GM21619 (cell line): ENCODE results near the gene WDR3.
A peak's percentile ranks its signal among the peaks of the same experiment; 100 is the strongest.

Source experiments
- ATAC-seq: cut with Tn5 transposase; IDR thresholded peaks from one replicate; pipeline ENCODE4 v1.9.1; 2021; ENCODE audit not compliant: unreplicated experiment

WDR3 gene

GRCh38 chr1:117942293-117942692 is 12.8 kb downstream of the WDR3 start:
- ATAC-seq, result no peak

GRCh38 chr1:117952386-117952785 is 22.8 kb downstream of the WDR3 start:
- no peak for ATAC-seq

GRCh38 chr1:117959364-117959763 is 29.8 kb downstream of the WDR3 start:
- no peak for ATAC-seq

DNA sequence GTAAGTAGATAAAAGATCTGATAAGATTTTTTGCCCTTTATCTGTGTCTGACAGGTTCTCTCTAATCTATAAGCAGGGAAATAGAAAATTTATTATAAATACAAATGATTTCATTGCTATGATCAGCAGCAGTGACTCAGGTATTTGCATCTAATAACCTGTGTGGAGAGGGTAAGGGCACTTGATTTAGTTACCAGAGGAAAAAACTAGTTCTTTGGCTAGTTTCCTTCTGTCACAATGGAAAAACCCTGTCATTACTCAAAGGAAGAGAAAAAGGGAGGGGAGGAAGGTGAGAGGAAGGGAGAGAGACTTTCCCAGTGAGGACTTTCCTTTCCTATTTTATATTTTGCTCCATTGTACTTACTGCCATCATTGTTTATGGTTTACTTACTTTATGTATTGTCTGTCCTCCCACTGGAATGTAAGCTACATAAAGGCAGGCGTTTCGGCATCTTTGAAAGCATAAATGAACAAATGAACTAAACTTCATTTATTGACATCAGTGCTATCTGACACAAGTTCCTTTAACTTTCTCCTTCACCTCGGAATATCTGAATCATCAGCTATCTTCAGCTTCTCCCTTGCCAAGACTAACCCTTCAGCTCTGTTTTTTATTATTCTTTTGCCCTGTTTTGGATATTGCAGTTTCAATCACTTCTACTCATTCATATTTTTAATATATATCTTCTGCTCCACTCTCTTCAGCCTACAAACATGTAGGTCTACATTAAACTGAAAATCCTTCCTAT is 34.9 kb downstream of the WDR3 start:
- no peak for ATAC-seq

DNA sequence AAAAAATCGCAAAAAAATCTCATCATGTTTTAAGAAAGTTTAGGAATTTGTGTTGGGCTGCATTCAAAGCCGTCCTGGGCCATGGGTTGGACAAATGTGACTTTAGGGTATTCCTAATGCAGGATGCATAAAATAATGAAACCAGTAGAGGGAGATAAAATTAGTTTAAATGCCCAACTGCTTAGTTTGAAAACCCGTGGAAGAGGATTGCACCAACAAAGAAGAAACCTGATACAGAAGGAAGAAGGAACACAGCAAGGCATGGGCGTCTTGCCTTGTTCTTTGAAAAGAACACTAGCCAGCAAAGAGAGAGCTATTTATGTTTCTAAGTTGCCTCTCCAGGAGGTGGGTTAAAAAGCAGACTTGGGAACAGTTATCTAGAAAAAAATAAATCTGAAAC is 37.9 kb downstream of the WDR3 start:
- ATAC-seq, result no peak

GRCh38 chr1:117967881-117968280 is 38.3 kb downstream of the WDR3 start:
- ATAC-seq, result no peak

DNA sequence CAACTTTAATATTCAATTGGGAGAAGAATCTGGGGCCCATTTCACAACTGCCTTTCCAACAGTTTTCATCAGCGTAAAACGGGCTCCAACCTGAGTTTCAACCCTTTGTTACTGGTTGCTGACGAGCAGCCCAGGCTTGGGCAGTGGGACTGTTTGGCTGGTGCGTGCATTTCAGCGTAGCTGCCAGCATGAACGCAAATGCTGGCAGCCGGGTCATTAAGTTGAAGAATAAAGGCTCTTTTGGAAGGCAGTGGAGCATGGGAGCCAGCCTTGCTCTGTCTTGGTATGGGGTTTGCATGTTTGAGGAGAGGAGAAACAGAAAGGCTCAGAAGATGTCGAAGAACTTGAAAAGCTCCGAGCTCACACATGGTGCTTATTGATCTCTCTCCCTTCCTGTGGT is 40.7 kb downstream of the WDR3 start:
- ATAC-seq, result no peak

DNA sequence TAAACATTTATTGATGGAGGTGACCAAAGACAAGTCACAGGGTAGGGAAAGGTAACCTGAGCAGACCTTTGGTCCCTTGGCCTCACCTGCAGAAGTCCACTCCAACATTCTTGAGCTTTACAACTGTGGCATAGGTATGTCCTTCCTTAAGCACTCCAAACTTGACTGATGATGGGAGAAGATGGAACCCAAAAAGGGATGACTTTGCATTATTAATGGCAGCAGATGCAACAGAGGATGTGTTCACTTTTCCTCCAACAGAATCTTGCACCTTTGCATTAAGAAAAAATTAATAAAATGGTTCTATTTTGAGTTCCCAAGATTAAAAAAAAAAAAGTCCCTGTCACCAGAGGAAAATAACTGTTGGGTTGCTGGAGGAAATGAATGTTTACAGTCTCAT is 42.2 kb downstream of the WDR3 start:
- no peak for ATAC-seq

DNA sequence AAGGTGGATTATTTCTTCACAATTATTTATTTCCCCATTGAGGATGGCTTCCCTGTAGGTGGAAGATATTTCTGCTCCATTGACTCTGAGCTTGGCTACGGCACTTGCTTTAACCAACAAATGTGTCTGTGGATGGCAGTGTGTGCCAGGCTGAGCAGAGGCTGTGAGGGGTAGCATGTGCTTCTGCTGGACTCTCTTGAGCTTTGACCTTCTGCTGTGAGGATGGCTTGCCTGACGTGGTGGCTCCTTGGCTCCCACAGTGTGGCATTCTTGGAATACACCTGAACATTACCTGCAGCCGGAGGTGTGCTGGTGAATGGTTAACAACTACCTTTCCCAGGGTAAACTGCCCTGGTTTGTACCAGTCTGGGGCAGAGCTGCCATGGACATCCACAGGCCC is 46.8 kb downstream of the WDR3 start:
- no peak for ATAC-seq

GRCh38 chr1:117981455-117982192 is 52.1 kb downstream of the WDR3 start:
- no peak for ATAC-seq

GRCh38 chr1:117985239-117985638 is 55.7 kb downstream of the WDR3 start:
- no peak for ATAC-seq

DNA sequence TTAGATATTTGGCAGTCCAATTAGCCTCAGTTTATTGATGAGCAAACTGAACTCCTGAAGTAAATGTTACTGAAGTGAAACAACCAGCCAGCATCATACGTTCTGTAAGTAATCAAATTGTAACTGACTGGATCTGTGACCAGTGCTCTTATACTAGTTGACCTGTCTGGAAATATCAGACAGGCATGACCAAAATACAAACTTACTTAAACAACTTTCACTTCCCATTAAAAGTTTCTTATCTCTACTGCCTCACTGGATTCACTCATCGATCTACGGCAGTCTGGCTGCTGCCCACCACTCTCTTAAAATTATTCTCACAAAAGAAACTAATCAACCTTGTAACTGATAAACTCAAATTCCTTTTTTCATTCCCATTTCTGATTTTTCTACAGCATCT is 56.4 kb downstream of the WDR3 start:
- ATAC-seq, result peak; percentile 56

DNA sequence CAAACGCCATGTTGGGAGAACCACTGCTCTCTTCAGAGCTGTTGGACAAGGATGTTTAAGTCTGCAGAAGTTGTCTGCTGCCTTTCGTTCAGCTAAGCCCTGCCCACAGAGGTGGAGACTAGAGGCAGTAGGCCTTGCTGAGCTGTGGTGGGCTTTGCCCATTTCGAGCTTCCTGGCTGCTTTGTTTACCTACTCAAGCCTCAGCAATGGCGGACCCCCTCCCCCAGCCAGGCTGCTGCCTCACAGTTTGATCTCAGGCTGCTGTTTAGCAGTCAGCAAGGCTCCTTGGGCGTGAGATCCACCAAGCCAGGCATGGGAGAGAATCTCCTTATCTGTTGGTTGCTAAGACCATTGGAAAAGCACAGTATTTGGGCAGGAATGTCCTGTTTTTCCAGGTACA is 74.8 kb downstream of the WDR3 start:
- ATAC-seq, result no peak

DNA sequence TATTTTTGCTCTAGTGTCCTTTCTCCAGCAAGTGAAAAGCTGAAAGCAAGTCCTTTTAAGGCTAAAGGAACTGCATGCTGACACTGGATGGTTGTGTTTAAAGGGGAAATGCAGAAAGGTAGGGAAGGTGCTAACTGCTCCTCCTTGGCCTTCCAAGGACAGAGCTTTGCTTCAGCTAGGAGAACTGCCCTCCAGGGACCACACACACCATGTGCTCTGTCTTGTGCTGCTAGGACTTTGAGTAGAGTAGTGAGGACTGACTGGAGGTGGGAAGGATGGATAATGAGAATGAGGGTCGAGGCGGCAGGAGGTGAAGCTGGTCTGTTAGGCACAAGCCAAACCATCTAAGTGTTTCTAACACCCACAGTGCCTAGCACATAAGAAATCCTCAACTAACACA is 77.9 kb downstream of the WDR3 start:
- no peak for ATAC-seq

- ATAC-seq, result no peak
These were observed 78.5 kb downstream of the WDR3 start for GRCh38 chr1:118008011-118008410.

DNA sequence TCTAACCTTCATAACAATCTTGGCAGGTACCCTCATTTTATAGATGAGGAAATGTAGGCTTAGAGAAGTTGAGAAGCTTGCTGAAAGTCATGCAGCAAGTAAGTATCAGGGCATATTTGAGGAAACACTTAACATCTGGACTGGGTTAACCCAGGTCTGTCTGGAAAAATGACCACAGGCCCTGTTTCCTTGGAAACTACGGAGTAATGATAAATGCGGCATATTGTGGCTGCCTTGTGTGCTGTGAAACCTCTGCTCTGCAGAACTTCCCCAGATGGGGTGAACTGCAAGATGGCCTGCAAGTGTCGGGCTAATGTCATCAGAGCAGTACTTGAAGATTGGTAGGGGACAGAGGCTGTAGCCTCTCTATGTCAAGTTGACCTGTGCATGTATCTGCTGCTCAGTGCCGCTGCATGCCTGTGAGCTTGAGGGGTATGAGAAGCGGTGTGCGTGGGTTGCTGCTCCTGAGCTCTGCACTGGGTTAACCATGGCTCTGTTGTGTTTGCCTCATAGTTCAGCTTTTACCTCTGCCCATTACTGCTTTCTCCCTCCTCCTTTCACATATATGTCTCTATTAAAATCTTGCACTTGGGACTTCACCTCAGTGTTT is 83.1 kb downstream of the WDR3 start:
- no peak for ATAC-seq

DNA sequence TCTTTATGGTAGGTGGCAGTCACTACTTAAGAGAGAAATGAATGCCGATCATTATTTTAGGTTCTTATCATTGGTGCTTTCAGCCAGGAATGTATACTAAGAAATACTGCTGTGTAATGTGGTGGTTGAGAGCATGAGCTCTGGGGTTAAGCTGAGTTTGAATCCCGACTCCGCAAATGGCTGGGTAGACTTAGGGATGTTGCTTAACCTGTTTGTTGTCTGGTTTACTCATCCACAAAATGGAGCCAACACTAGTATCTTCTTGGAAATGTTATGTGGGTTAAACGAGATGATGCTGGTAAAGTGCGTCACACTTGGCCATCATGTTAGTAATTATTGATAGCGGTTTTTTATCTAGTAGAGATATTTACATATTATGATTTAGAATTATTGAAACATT is 83.8 kb downstream of the WDR3 start:
- no peak for ATAC-seq

DNA sequence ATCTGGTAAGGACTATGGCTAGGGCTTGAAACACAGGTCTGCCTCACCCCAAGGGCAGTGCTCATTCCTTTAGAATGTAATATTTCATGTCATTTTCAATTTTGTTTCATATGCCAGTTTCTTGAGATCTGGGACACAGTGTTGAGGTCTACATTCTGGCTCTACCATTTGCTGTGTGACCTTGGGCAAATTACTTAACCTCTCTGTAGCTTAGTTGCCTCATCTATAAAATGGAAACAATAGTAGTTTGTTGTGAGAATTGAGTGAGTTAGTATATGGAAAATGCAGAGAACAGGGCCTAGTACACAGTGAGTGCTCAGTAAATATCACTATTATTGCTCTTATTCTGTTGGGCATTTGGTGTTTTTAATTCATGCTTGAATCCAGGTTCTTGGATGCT is 84.4 kb downstream of the WDR3 start:
- no peak for ATAC-seq
